Measurements from ENCODE around the gene NLRP6.
A peak's percentile ranks its signal among the peaks of the same experiment; 100 is the strongest.

Gene NLRP6

GRCh38 chr11:244376-244775 lies 33.8 kb upstream of the NLRP6 start:
- Histone ChIP-seq H2AK5ac (ENCODE audit: low read length) (no peak overlapping the region), H3K36me3 (ENCODE audit: control insufficient read depth, insufficient read depth, low read length) (peaks cover 10% of the 10 kb centered on the region)

GRCh38 chr11:249062-249461 lies 29.1 kb upstream of the NLRP6 start:
- Histone ChIP-seq H3K4me1 (ENCODE audit: control insufficient read depth, low read depth, low read length) (no peaks in the 10 kb centered on the region), H3K56ac (ENCODE audit: low read length) (no peak overlapping the region), H2BK5ac (ENCODE audit: low read length) (no peak overlapping the region), H3K79me2 (ENCODE audit: control insufficient read depth, insufficient read depth, low read length) (no peaks in the 10 kb centered on the region), H4K5ac (ENCODE audit: low read length) (no peak overlapping the region), H3K9ac (ENCODE audit: low read length) (no peak overlapping the region), H3K23ac (ENCODE audit: low read length) (no peak overlapping the region), H2BK120ac (ENCODE audit: low read depth, low read length) (no peak overlapping the region), H3K4me3 (ENCODE audit: low read length) (no peak overlapping the region), H3K27me3 (ENCODE audit: insufficient read depth, low read length, poor library complexity) (no peaks in the 10 kb centered on the region), H3K79me1 (ENCODE audit: low read length) (no peaks in the 10 kb centered on the region), H3K36me3 (ENCODE audit: control insufficient read depth, insufficient read depth, low read length) (peaks cover 11% of the 10 kb centered on the region), H2BK15ac (replicated peaks; ENCODE audit: low read depth) (no peak overlapping the region), H3K27ac (ENCODE audit: low read depth, low read length) (no peak overlapping the region), H3K4me2 (ENCODE audit: low read length) (no peak overlapping the region), H3K18ac (ENCODE audit: low read length) (no peak overlapping the region), H2AK5ac (ENCODE audit: low read length) (no peak overlapping the region), H3K4ac (ENCODE audit: low read depth, low read length) (no peak overlapping the region), H4K8ac (ENCODE audit: low read depth, low read length) (no peak overlapping the region)
- no CpG with 5 or more reads among the region's 8 CpGs for WGBS (ENCODE audit: extremely low coverage, insufficient coverage, low lambda C conversion rate)
- DNase-seq: no peak

More at GRCh38 chr11:244376-244775, 33.8 kb upstream of the NLRP6 start:
- Histone ChIP-seq H4K5ac (ENCODE audit: low read length) (no peak overlapping the region), H3K9ac (ENCODE audit: low read length) (no peak overlapping the region), H3K4me3 (ENCODE audit: low read length) (no peak overlapping the region), H3K27ac (ENCODE audit: low read depth, low read length) (no peak overlapping the region), H3K23ac (ENCODE audit: low read length) (no peak overlapping the region), H3K79me2 (ENCODE audit: control insufficient read depth, insufficient read depth, low read length) (peaks cover 2% of the 10 kb centered on the region), H3K56ac (ENCODE audit: low read length) (no peak overlapping the region), H3K27me3 (ENCODE audit: insufficient read depth, low read length, poor library complexity) (no peaks in the 10 kb centered on the region), H2BK15ac (replicated peaks; ENCODE audit: low read depth) (no peak overlapping the region), H2BK120ac (ENCODE audit: low read depth, low read length) (no peak overlapping the region), H3K18ac (ENCODE audit: low read length) (no peak overlapping the region), H3K4me1 (ENCODE audit: control insufficient read depth, low read depth, low read length) (no peaks in the 10 kb centered on the region), H2BK5ac (ENCODE audit: low read length) (no peak overlapping the region), H3K4me2 (ENCODE audit: low read length) (no peak overlapping the region), H4K8ac (ENCODE audit: low read depth, low read length) (no peak overlapping the region), H3K4ac (ENCODE audit: low read depth, low read length) (no peak overlapping the region), H3K79me1 (ENCODE audit: low read length) (peaks cover 8% of the 10 kb centered on the region)
- DNase-seq: no peak
- WGBS (ENCODE audit: extremely low coverage, insufficient coverage, low lambda C conversion rate): no CpG with 5 or more reads among the region's 2 CpGs

GRCh38 chr11:250274-250673 lies 27.9 kb upstream of the NLRP6 start:
- Histone ChIP-seq H3K27me3 (ENCODE audit: insufficient read depth, low read length, poor library complexity) (no peaks in the 10 kb centered on the region), H2BK15ac (replicated peaks; ENCODE audit: low read depth) (no peak overlapping the region), H3K36me3 (ENCODE audit: control insufficient read depth, insufficient read depth, low read length) (peaks cover 10% of the 10 kb centered on the region), H2BK5ac (ENCODE audit: low read length) (no peak overlapping the region), H3K23ac (ENCODE audit: low read length) (no peak overlapping the region), H3K4me3 (ENCODE audit: low read length) (no peak overlapping the region), H4K5ac (ENCODE audit: low read length) (no peak overlapping the region), H2BK120ac (ENCODE audit: low read depth, low read length) (no peak overlapping the region), H3K18ac (ENCODE audit: low read length) (no peak overlapping the region), H3K4me2 (ENCODE audit: low read length) (no peak overlapping the region), H3K9ac (ENCODE audit: low read length) (no peak overlapping the region), H2AK5ac (ENCODE audit: low read length) (no peak overlapping the region), H3K79me2 (ENCODE audit: control insufficient read depth, insufficient read depth, low read length) (no peaks in the 10 kb centered on the region), H4K8ac (ENCODE audit: low read depth, low read length) (no peak overlapping the region), H3K27ac (ENCODE audit: low read depth, low read length) (no peak overlapping the region), H3K79me1 (ENCODE audit: low read length) (no peaks in the 10 kb centered on the region), H3K4me1 (ENCODE audit: control insufficient read depth, low read depth, low read length) (no peaks in the 10 kb centered on the region), H3K4ac (ENCODE audit: low read depth, low read length) (no peak overlapping the region), H3K56ac (ENCODE audit: low read length) (no peak overlapping the region)
- no CpG with 5 or more reads among the region's 5 CpGs for WGBS (ENCODE audit: extremely low coverage, insufficient coverage, low lambda C conversion rate)
- no peak for DNase-seq

- Histone ChIP-seq H3K79me1 (ENCODE audit: low read length) (no peaks in the 10 kb centered on the region), H2BK120ac (ENCODE audit: low read depth, low read length) (no peak overlapping the region), H3K9ac (ENCODE audit: low read length) (no peak overlapping the region), H2AK5ac (ENCODE audit: low read length) (no peak overlapping the region), H3K56ac (ENCODE audit: low read length) (no peak overlapping the region), H3K23ac (ENCODE audit: low read length) (no peak overlapping the region), H3K4me1 (ENCODE audit: control insufficient read depth, low read depth, low read length) (no peaks in the 10 kb centered on the region), H4K5ac (ENCODE audit: low read length) (no peak overlapping the region), H2BK5ac (ENCODE audit: low read length) (no peak overlapping the region), H3K18ac (ENCODE audit: low read length) (no peak overlapping the region), H3K36me3 (ENCODE audit: control insufficient read depth, insufficient read depth, low read length) (peaks cover 9% of the 10 kb centered on the region), H2BK15ac (replicated peaks; ENCODE audit: low read depth) (no peak overlapping the region), H3K79me2 (ENCODE audit: control insufficient read depth, insufficient read depth, low read length) (no peaks in the 10 kb centered on the region), H4K8ac (ENCODE audit: low read depth, low read length) (no peak overlapping the region), H3K4me3 (ENCODE audit: low read length) (no peak overlapping the region), H3K27ac (ENCODE audit: low read depth, low read length) (no peak overlapping the region), H3K4ac (ENCODE audit: low read depth, low read length) (no peak overlapping the region), H3K27me3 (ENCODE audit: insufficient read depth, low read length, poor library complexity) (no peaks in the 10 kb centered on the region), H3K4me2 (ENCODE audit: low read length) (no peak overlapping the region)
- WGBS (ENCODE audit: extremely low coverage, insufficient coverage, low lambda C conversion rate): no CpG with 5 or more reads among the region's 10 CpGs
- DNase-seq: peak; percentile 80
Observed at GRCh38 chr11:250740-251299, 27.4 kb upstream of the NLRP6 start.

- Histone ChIP-seq H3K36me3 (ENCODE audit: control insufficient read depth, insufficient read depth, low read length) (peaks cover 9% of the 10 kb centered on the region), H3K4me2 (ENCODE audit: low read length) (no peak overlapping the region), H3K27ac (ENCODE audit: low read depth, low read length) (no peak overlapping the region), H4K5ac (ENCODE audit: low read length) (no peak overlapping the region), H3K79me1 (ENCODE audit: low read length) (no peaks in the 10 kb centered on the region), H3K4me1 (ENCODE audit: control insufficient read depth, low read depth, low read length) (no peaks in the 10 kb centered on the region), H4K8ac (ENCODE audit: low read depth, low read length) (no peak overlapping the region), H3K4ac (ENCODE audit: low read depth, low read length) (no peak overlapping the region), H2BK15ac (replicated peaks; ENCODE audit: low read depth) (no peak overlapping the region), H3K23ac (ENCODE audit: low read length) (no peak overlapping the region), H3K9ac (ENCODE audit: low read length) (no peak overlapping the region), H3K79me2 (ENCODE audit: control insufficient read depth, insufficient read depth, low read length) (no peaks in the 10 kb centered on the region), H3K18ac (ENCODE audit: low read length) (no peak overlapping the region), H3K56ac (ENCODE audit: low read length) (no peak overlapping the region), H3K4me3 (ENCODE audit: low read length) (no peak overlapping the region), H2BK5ac (ENCODE audit: low read length) (no peak overlapping the region), H2BK120ac (ENCODE audit: low read depth, low read length) (no peak overlapping the region), H3K27me3 (ENCODE audit: insufficient read depth, low read length, poor library complexity) (no peaks in the 10 kb centered on the region), H2AK5ac (ENCODE audit: low read length) (no peak overlapping the region)
- no CpG with 5 or more reads among the region's 10 CpGs for WGBS (ENCODE audit: extremely low coverage, insufficient coverage, low lambda C conversion rate)
- no peak for DNase-seq
Observed at GRCh38 chr11:251550-251949, 26.7 kb upstream of the NLRP6 start.

GRCh38 chr11:252666-253065 lies 25.5 kb upstream of the NLRP6 start:
- Histone ChIP-seq H3K27ac (ENCODE audit: low read depth, low read length) (no peak overlapping the region), H2BK5ac (ENCODE audit: low read length) (no peak overlapping the region), H3K23ac (ENCODE audit: low read length) (no peak overlapping the region), H3K4me2 (ENCODE audit: low read length) (no peak overlapping the region), H3K4me1 (ENCODE audit: control insufficient read depth, low read depth, low read length) (no peaks in the 10 kb centered on the region), H3K56ac (ENCODE audit: low read length) (no peak overlapping the region), H3K9ac (ENCODE audit: low read length) (no peak overlapping the region), H4K5ac (ENCODE audit: low read length) (no peak overlapping the region), H3K4ac (ENCODE audit: low read depth, low read length) (no peak overlapping the region), H2BK120ac (ENCODE audit: low read depth, low read length) (no peak overlapping the region), H4K8ac (ENCODE audit: low read depth, low read length) (no peak overlapping the region), H3K27me3 (ENCODE audit: insufficient read depth, low read length, poor library complexity) (no peaks in the 10 kb centered on the region), H3K18ac (ENCODE audit: low read length) (no peak overlapping the region), H3K79me2 (ENCODE audit: control insufficient read depth, insufficient read depth, low read length) (no peaks in the 10 kb centered on the region), H2AK5ac (ENCODE audit: low read length) (no peak overlapping the region), H3K36me3 (ENCODE audit: control insufficient read depth, insufficient read depth, low read length) (peaks cover 7% of the 10 kb centered on the region), H3K79me1 (ENCODE audit: low read length) (no peaks in the 10 kb centered on the region), H3K4me3 (ENCODE audit: low read length) (no peak overlapping the region), H2BK15ac (replicated peaks; ENCODE audit: low read depth) (no peak overlapping the region)
- no CpG with 5 or more reads among the region's 8 CpGs for WGBS (ENCODE audit: extremely low coverage, insufficient coverage, low lambda C conversion rate)
- no peak for DNase-seq

All from mesendoderm (in vitro differentiated cells).